Trophoblast cell (in vitro differentiated cells and primary cell): Measurements from ENCODE around the gene PITPNM2.

ENCODE experiments used
- DNase-seq, 2 donors: peaks; one replicate each; pipeline ENCODE4 v3.0.0-alpha.2; 2016
- H2AFZ ChIP-seq: 2 replicates; pipeline ENCODE4 v1.6.1; 2013; ENCODE audit warnings: low read length, moderate library complexity, mild to moderate bottlenecking; ENCODE audit not compliant: insufficient read depth, poor library complexity
- H2AK5ac ChIP-seq: 2 replicates; pipeline ENCODE4 v1.6.1; 2013; ENCODE audit warnings: mild to moderate bottlenecking, low read length
- H2BK120ac ChIP-seq: 2 replicates; pipeline ENCODE4 v1.6.1; 2013; ENCODE audit warnings: low read length, mild to moderate bottlenecking, moderate library complexity; ENCODE audit not compliant: insufficient read depth, poor library complexity
- H2BK12ac ChIP-seq: 2 replicates; pipeline ENCODE4 v1.6.1; 2013; ENCODE audit warnings: mild to moderate bottlenecking, low read length, moderate library complexity
- H2BK5ac ChIP-seq: 2 replicates; pipeline ENCODE4 v1.6.1; 2013; ENCODE audit warnings: low read length, low read depth, moderate library complexity, mild to moderate bottlenecking; ENCODE audit not compliant: poor library complexity
- H3K14ac ChIP-seq: 2 replicates; pipeline ENCODE4 v1.6.1; 2013; ENCODE audit warnings: mild to moderate bottlenecking, low read length
- H3K18ac ChIP-seq: 2 replicates; pipeline ENCODE4 v1.6.1; 2013; ENCODE audit warnings: mild to moderate bottlenecking, low read length
- H3K23ac ChIP-seq: 2 replicates; pipeline ENCODE4 v1.6.1; 2013; ENCODE audit warnings: low read length
- H3K27ac ChIP-seq: 2 replicates; pipeline ENCODE4 v1.5.1; 2013; ENCODE audit warnings: low read depth, mild to moderate bottlenecking, inconsistent platforms, low read length, moderate library complexity
- H3K27me3 ChIP-seq: 2 replicates; pipeline ENCODE4 v1.6.1; 2013; ENCODE audit warnings: inconsistent platforms, mild to moderate bottlenecking, low read length, moderate library complexity; ENCODE audit not compliant: insufficient read depth
- H3K36me3 ChIP-seq, 2 experiments: 1 replicate in 1 of 2; 2 replicates in 1 of 2; pipeline ENCODE4 v1.6.1; 2013; ENCODE audit warnings: low read length in 2 of 2, mild to moderate bottlenecking in 2 of 2, moderate library complexity in 1 of 2; ENCODE audit not compliant: insufficient read depth in 2 of 2, control insufficient read depth in 1 of 2
- H3K4ac ChIP-seq: 2 replicates; pipeline ENCODE4 v1.6.1; 2013; ENCODE audit warnings: low read depth, mild to moderate bottlenecking, low read length, moderate library complexity
- H3K4me1 ChIP-seq, 2 experiments: 1 replicate in 1 of 2; 2 replicates in 1 of 2; pipeline ENCODE4 v1.6.1; 2013; ENCODE audit warnings: low read length in 2 of 2, mild to moderate bottlenecking in 2 of 2, moderate library complexity in 1 of 2; ENCODE audit not compliant: insufficient read depth in 2 of 2, control insufficient read depth in 1 of 2
- H3K4me2 ChIP-seq: 2 replicates; pipeline ENCODE4 v1.6.1; 2013; ENCODE audit warnings: inconsistent platforms, mild to moderate bottlenecking, low read length, moderate library complexity
- H3K4me3 ChIP-seq: 2 replicates; pipeline ENCODE4 v1.5.1; 2013; ENCODE audit warnings: mild to moderate bottlenecking, low read depth, low read length, inconsistent platforms
- H3K79me1 ChIP-seq: one replicate; pipeline ENCODE4 v1.6.1; 2013; ENCODE audit warnings: low read length
- H3K79me2 ChIP-seq: 2 replicates; pipeline ENCODE4 v1.6.1; 2013; ENCODE audit warnings: low read length, mild to moderate bottlenecking; ENCODE audit not compliant: control insufficient read depth, insufficient read depth, poor library complexity
- H3K9ac ChIP-seq: 2 replicates; pipeline ENCODE4 v1.6.1; 2013; ENCODE audit warnings: mild to moderate bottlenecking, low read length
- H3K9me3 ChIP-seq: 2 replicates; pipeline ENCODE4 v1.6.1; 2013; ENCODE audit warnings: low read depth, mild to moderate bottlenecking, control low read depth, inconsistent platforms, low read length; ENCODE audit not compliant: insufficient read depth
- H4K12ac ChIP-seq: 2 replicates; pipeline ENCODE4 v1.6.1; 2013; ENCODE audit warnings: low read depth, mild to moderate bottlenecking, low read length, moderate library complexity
- H4K8ac ChIP-seq: 2 replicates; pipeline ENCODE4 v1.6.1; 2013; ENCODE audit warnings: low read depth, mild to moderate bottlenecking, low read length, moderate library complexity
- H4K91ac ChIP-seq: one replicate; pipeline ENCODE4 v1.6.1; 2013; ENCODE audit warnings: low read depth, mild to moderate bottlenecking, low read length, moderate library complexity
- WGBS: extraction: QIAGEN DNeasy Blood & Tissue Kit; methylation state at CpG from one replicate; pipeline ENCODE4 v1.1.7; 2013; ENCODE audit warnings: missing lambda C conversion rate; ENCODE audit not compliant: insufficient read length, insufficient coverage; ENCODE audit errors: extremely low coverage; 5-methylcytosine and 5-hydroxymethylcytosine counted together

The PITPNM2 gene

GRCh38 chr12:123153906-123154305 is 3.0 kb upstream of the PITPNM2 start:
- peaks cover 5% of the 10 kb centered on the region for H3K9me3 ChIP-seq
- no peak overlapping the region for H2AK5ac ChIP-seq
- no peak overlapping the region for H2AFZ ChIP-seq
- peaks cover 3% of the 10 kb centered on the region for H3K79me1 ChIP-seq
- H3K79me2 ChIP-seq = peaks cover 6% of the 10 kb centered on the region
- WGBS = no CpG with 5 or more reads among the region's 2 CpGs
- H3K27me3 ChIP-seq = peaks cover 6% of the 10 kb centered on the region
- H3K4ac ChIP-seq = no peak overlapping the region
- H3K14ac ChIP-seq = no peak overlapping the region
- H3K4me3 ChIP-seq = no peak overlapping the region
- no peak overlapping the region for H2BK12ac ChIP-seq
- no peak overlapping the region for H4K8ac ChIP-seq
- no peak for DNase-seq
- no peak overlapping the region for H4K12ac ChIP-seq
- H3K23ac ChIP-seq = no peak overlapping the region
- H3K4me1 ChIP-seq = peaks cover 5 to 6% of the 10 kb centered on the region in 2 experiments
- no peak overlapping the region for H2BK5ac ChIP-seq
- no peak overlapping the region for H3K9ac ChIP-seq
- H3K4me2 ChIP-seq = no peak overlapping the region
- H3K36me3 ChIP-seq = peaks cover 0 to 3% of the 10 kb centered on the region in 2 experiments
- H3K18ac ChIP-seq = no peak overlapping the region
- no peak overlapping the region for H3K27ac ChIP-seq
- no peak overlapping the region for H4K91ac ChIP-seq
- H2BK120ac ChIP-seq = no peak overlapping the region

GRCh38 chr12:123152833-123153232 is 1.9 kb upstream of the PITPNM2 start:
- H3K36me3 ChIP-seq = peaks cover 0 to 3% of the 10 kb centered on the region in 2 experiments
- no peak overlapping the region for H3K9ac ChIP-seq
- peaks cover 5 to 6% of the 10 kb centered on the region in 2 experiments for H3K4me1 ChIP-seq
- H2AFZ ChIP-seq = no peak overlapping the region
- no peak overlapping the region for H2BK12ac ChIP-seq
- no peak overlapping the region for H4K91ac ChIP-seq
- H3K14ac ChIP-seq = no peak overlapping the region
- H3K27me3 ChIP-seq = peaks cover 6% of the 10 kb centered on the region
- H2BK5ac ChIP-seq = no peak overlapping the region
- H4K8ac ChIP-seq = no peak overlapping the region
- H2BK120ac ChIP-seq = no peak overlapping the region
- no peak overlapping the region for H2AK5ac ChIP-seq
- H3K27ac ChIP-seq = no peak overlapping the region
- peaks cover 3% of the 10 kb centered on the region for H3K79me1 ChIP-seq
- no peak overlapping the region for H3K23ac ChIP-seq
- no peak overlapping the region for H3K4ac ChIP-seq
- peaks cover 6% of the 10 kb centered on the region for H3K79me2 ChIP-seq
- WGBS = no CpG with 5 or more reads among the region's 3 CpGs
- no peak overlapping the region for H3K4me3 ChIP-seq
- H4K12ac ChIP-seq = no peak overlapping the region
- peaks cover 5% of the 10 kb centered on the region for H3K9me3 ChIP-seq
- H3K4me2 ChIP-seq = no peak overlapping the region
- no peak overlapping the region for H3K18ac ChIP-seq
- DNase-seq = no peak

DNA sequence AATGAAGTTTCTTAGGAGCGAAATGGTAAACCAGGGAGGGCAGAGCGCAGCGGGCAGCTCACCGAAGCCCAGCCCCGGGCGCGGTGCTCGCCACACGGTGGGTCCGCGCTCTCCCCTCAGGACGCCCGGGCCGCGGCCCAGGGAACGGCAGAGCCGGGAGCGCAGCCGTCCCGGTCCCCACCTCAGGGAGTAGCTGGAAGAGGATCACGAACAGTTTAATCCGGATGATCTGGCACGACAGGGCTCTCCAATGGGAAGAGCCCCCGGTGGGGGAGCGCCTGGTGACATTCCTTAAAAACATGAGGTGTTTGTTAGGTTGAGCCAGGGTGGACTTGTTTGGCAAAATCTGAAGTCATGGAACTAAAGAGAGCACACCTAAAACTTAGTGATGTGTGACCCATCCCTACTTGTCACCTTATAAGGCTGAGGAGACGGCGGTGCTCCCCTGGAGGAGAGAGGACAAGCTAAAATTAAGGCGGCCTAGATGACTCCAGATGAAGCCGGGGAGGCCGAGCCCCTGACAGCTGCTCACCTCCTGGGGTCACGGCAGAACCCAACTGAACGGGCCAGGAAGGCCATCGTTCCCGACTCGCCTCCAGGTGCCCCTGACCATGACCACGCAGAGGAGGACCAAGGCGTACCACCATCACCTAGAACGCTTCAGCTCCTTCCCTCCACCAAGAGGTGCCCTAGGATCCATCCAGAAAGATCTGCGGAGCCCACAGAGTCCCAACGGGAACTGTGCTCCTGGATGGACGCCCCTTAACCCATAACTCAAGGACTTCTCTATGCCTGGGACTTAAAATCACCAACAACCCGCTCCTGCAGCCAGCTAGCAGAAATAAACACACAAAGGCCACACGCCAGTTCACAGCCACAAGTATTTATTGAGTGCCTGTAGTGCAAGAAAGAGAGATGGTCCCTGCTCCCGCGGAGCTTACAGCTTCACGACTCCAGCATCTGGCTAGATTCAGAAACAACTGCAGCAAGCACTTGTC is 866 bp upstream of the PITPNM2 start:
- no CpG with 5 or more reads among the region's 46 CpGs for WGBS
- H3K27me3 ChIP-seq = peaks cover 6% of the 10 kb centered on the region
- peaks cover 5 to 6% of the 10 kb centered on the region in 2 experiments for H3K4me1 ChIP-seq
- no peak overlapping the region for H3K27ac ChIP-seq
- peak overlapping the region; percentile 72 for H3K9ac ChIP-seq
- peak overlapping the region; percentile 3 for H2BK12ac ChIP-seq
- H4K8ac ChIP-seq = peak overlapping the region; percentile 84
- peak overlapping the region; percentile 88 for H2AFZ ChIP-seq
- no peak overlapping the region for H3K23ac ChIP-seq
- H4K91ac ChIP-seq = peak overlapping the region; percentile 55
- peak overlapping the region; percentile 95 for H3K18ac ChIP-seq
- H3K4me3 ChIP-seq = peak overlapping the region; percentile 69
- H2BK5ac ChIP-seq = peak overlapping the region; percentile 51
- H3K4me2 ChIP-seq = peak overlapping the region; percentile 87
- H3K36me3 ChIP-seq = peaks cover 0 to 3% of the 10 kb centered on the region in 2 experiments
- peak overlapping the region; percentile 16 for H3K14ac ChIP-seq
- H4K12ac ChIP-seq = peak overlapping the region; percentile 19
- peak overlapping the region; percentile 86 for H2BK120ac ChIP-seq
- H3K79me1 ChIP-seq = peaks cover 3% of the 10 kb centered on the region
- H3K79me2 ChIP-seq = peaks cover 6% of the 10 kb centered on the region
- peak in 1 of 2 donors; percentile 28 for DNase-seq
- peak overlapping the region; percentile 6 for H3K4ac ChIP-seq
- no peak overlapping the region for H2AK5ac ChIP-seq
- peaks cover 5% of the 10 kb centered on the region for H3K9me3 ChIP-seq

- H3K4ac ChIP-seq = no peak overlapping the region
- H3K79me1 ChIP-seq = peaks cover 3% of the 10 kb centered on the region
- H3K9me3 ChIP-seq = peaks cover 5% of the 10 kb centered on the region
- H4K12ac ChIP-seq = peak overlapping the region; percentile 16
- peak overlapping the region; percentile 69 for H2AFZ ChIP-seq
- peaks cover 5 to 6% of the 10 kb centered on the region in 2 experiments for H3K4me1 ChIP-seq
- peak overlapping the region; percentile 23 for H3K9ac ChIP-seq
- peaks cover 6% of the 10 kb centered on the region for H3K27me3 ChIP-seq
- peak in 1 of 2 donors; percentile 38 for DNase-seq
- no peak overlapping the region for H3K23ac ChIP-seq
- WGBS = no CpG with 5 or more reads among the region's 54 CpGs
- H3K4me2 ChIP-seq = peak overlapping the region; percentile 87
- peak overlapping the region; percentile 53 for H4K91ac ChIP-seq
- no peak overlapping the region for H2AK5ac ChIP-seq
- no peaks in the 10 kb centered on the region for H3K36me3 ChIP-seq
- H2BK120ac ChIP-seq = no peak overlapping the region
- H3K14ac ChIP-seq = peak overlapping the region; percentile 13
- H3K18ac ChIP-seq = peak overlapping the region; percentile 42
- H3K27ac ChIP-seq = no peak overlapping the region
- H4K8ac ChIP-seq = peak overlapping the region; percentile 51
- H3K4me3 ChIP-seq = peak overlapping the region; percentile 69
- H3K79me2 ChIP-seq = peaks cover 6% of the 10 kb centered on the region
- H2BK12ac ChIP-seq = no peak overlapping the region
- no peak overlapping the region for H2BK5ac ChIP-seq
These were observed 581 bp downstream of the PITPNM2 start for GRCh38 chr12:123150275-123150743.
